Erythroblast (primary cell): ENCODE data around the gene HEMK1.
A peak's percentile ranks its signal among the peaks of the same experiment; 100 is the strongest.

Source experiments
- GATA1 ChIP-seq: IDR thresholded peaks from 2 replicates; pipeline ENCODE4 v1.6.1; 2011; ENCODE audit warnings: low read depth, mild to moderate bottlenecking, control low read depth, low read length, moderate library complexity
- POLR2A ChIP-seq: IDR thresholded peaks from 2 replicates; pipeline ENCODE4 v1.6.1; 2011; ENCODE audit warnings: mild to moderate bottlenecking, low read length

DNA sequence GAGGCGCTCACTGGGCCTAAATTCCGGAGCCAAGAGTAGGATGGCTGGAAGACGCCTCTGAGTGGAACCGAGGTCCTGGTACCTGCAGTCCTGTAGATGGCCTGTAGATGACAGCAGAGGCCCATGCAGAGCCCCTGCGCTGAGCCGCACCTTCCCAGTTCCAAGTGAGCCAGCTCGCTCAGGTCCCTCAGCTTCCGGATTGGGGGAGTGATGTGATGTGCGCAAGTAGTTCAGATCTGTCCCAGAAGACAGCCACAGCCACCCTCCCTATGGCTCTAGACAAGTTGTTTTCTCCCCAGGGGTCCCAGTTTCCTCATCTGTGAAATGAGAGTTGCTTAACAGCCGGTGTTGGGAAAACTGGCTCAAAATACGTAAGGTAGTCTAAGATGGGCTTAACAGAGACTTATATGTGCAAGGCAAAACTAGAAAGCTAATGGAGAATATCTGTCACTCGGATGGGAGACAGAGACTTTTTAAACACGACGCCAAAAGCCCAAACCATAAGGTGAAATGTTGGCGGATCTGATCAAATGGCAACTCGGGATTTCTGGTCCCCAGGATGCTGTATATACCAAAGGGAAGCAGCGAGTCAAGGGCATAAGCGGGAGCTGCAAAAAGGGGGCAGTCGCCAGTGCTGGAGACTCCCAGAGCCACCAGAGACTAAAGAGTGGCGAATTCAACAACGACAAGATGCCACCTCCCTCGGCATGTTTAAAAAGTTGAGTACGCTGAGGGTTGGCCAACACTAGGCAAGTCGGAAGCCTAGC is 46.9 kb downstream of the HEMK1 start:
- TF ChIP-seq POLR2A (peak; percentile 25), GATA1 (no peak)
